ENCODE data around the gene SPG7. TPM values are rescaled to one million over a fixed set of nuclear protein-coding genes. Genes with fewer than 3 reads are reported as not detected.

Gene SPG7
- total RNA-seq, 1 experiment from 2014 or later: 82.4 TPM

GRCh38 chr16:89565506-89566372, 57.5 kb downstream of the SPG7 start:
- Mint-ChIP-seq H3K36me3 (ENCODE audit: insufficient read depth, unreplicated experiment) (peaks cover 58% of the 10 kb centered on the region), H3K4me1 (ENCODE audit: insufficient read depth, unreplicated experiment) (peaks cover 17% of the 10 kb centered on the region), H3K27ac (ENCODE audit: low read depth, unreplicated experiment) (peak overlapping the region; percentile 49), H3K9me3 (ENCODE audit: unreplicated experiment) (no peaks in the 10 kb centered on the region), H3K27me3 (ENCODE audit: insufficient read depth, unreplicated experiment) (no peaks in the 10 kb centered on the region), H3K4me3 (ENCODE audit: unreplicated experiment) (peak overlapping the region; percentile 40)
- ChIA-PET POLR2A (interaction anchor here (0.6 to 1.7 kb wide), 16 partner anchors 10 to 346 kb away, joined by 3 to 9 read pairs (median 3); partner anchors contain the start of genes CDK10, CPNE7, DPEP1 and SPG7), CTCF (interaction anchor here (0.6 to 1.5 kb wide), 7 partner anchors 8 to 239 kb away, joined by 3 to 9 read pairs (median 6); partner anchors contain the start of gene CPNE7)
- DNase-seq (ENCODE audit: unreplicated experiment): peak; percentile 75
- TF ChIP-seq CTCF (IDR thresholded peaks at IDR 0.05; ENCODE audit: unreplicated experiment): peak; percentile 76
- BruUV-seq (replicated peaks): no TSS peak
- intact Hi-C loops (cut with micrococcal nuclease): no loop called here

GRCh38 chr16:89567656-89568594, 59.7 kb downstream of the SPG7 start:
- BruUV-seq (replicated peaks): no TSS peak
- H3K4me1 Mint-ChIP-seq (ENCODE audit: insufficient read depth, unreplicated experiment): peaks cover 10% of the 10 kb centered on the region
- CTCF ChIA-PET: interaction anchor here (0.6 to 0.7 kb wide), 2 partner anchors 82 to 313 kb away, joined by 3 read pairs; no protein-coding TSS in a partner anchor

GRCh38 chr16:89569506-89570341, 61.5 kb downstream of the SPG7 start:
- Mint-ChIP-seq H3K9me3 (ENCODE audit: unreplicated experiment) (no peaks in the 10 kb centered on the region), H3K27ac (ENCODE audit: low read depth, unreplicated experiment) (no peak overlapping the region), H3K4me3 (ENCODE audit: unreplicated experiment) (no peak overlapping the region), H3K27me3 (ENCODE audit: insufficient read depth, unreplicated experiment) (no peaks in the 10 kb centered on the region), H3K4me1 (ENCODE audit: insufficient read depth, unreplicated experiment) (peaks cover 9% of the 10 kb centered on the region), H3K36me3 (ENCODE audit: insufficient read depth, unreplicated experiment) (peaks cover 19% of the 10 kb centered on the region)
- intact Hi-C loops (cut with micrococcal nuclease): no loop called here
- no peak for TF ChIP-seq CTCF (IDR thresholded peaks at IDR 0.05; ENCODE audit: unreplicated experiment)
- ChIA-PET POLR2A (interaction anchor here (0.7 kb wide), 1 partner anchor 33 kb away, joined by 4 read pairs; no protein-coding TSS in a partner anchor), CTCF (no interaction called here)
- BruUV-seq (replicated peaks): no TSS peak
- DNase-seq (ENCODE audit: unreplicated experiment): no peak

More at GRCh38 chr16:89567656-89568594, 59.7 kb downstream of the SPG7 start:
- Mint-ChIP-seq H3K36me3 (ENCODE audit: insufficient read depth, unreplicated experiment) (peaks cover 37% of the 10 kb centered on the region), H3K27me3 (ENCODE audit: insufficient read depth, unreplicated experiment) (no peaks in the 10 kb centered on the region), H3K9me3 (ENCODE audit: unreplicated experiment) (no peaks in the 10 kb centered on the region), H3K27ac (ENCODE audit: low read depth, unreplicated experiment) (no peak overlapping the region), H3K4me3 (ENCODE audit: unreplicated experiment) (no peak overlapping the region)
- no peak for TF ChIP-seq CTCF (IDR thresholded peaks at IDR 0.05; ENCODE audit: unreplicated experiment)
- DNase-seq (ENCODE audit: unreplicated experiment): no peak
- POLR2A ChIA-PET: interaction anchor here (0.7 to 1.1 kb wide), 3 partner anchors 16 to 89 kb away, joined by 3 to 4 read pairs (median 3); no protein-coding TSS in a partner anchor
- intact Hi-C loops (cut with micrococcal nuclease): no loop called here
